Fibroblast of lung (primary cell): ENCODE results near the gene FKBP1A. TPM values are rescaled to one million over a fixed set of nuclear protein-coding genes. Genes with fewer than 3 reads are reported as not detected.

ENCODE experiments used
- DNase-seq, 2 donors: peaks; one replicate each; pipeline versions ENCODE4 v3.0.0 to v3.0.0-alpha.2; 2010; ENCODE audit warnings: low read depth in 2 of 2
- H2AFZ ChIP-seq: 2 replicates; pipeline ENCODE4 v1.5.1; 2012; ENCODE audit warnings: low read length, control low read depth, inconsistent platforms
- H3K27ac ChIP-seq: 2 replicates; pipeline ENCODE4 v1.5.1; 2011; ENCODE audit warnings: low read length, control low read depth; ENCODE audit not compliant: insufficient read depth
- H3K27me3 ChIP-seq: 2 replicates; pipeline ENCODE4 v1.5.1; 2011; ENCODE audit warnings: mild to moderate bottlenecking, low read length; ENCODE audit not compliant: control insufficient read depth, insufficient read depth
- H3K36me3 ChIP-seq: 2 replicates; pipeline ENCODE4 v1.5.1; 2011; ENCODE audit warnings: low read length; ENCODE audit not compliant: control insufficient read depth, insufficient read depth
- H3K4me1 ChIP-seq: 2 replicates; pipeline ENCODE4 v1.5.1; 2011; ENCODE audit warnings: low read length; ENCODE audit not compliant: control insufficient read depth, insufficient read depth; ENCODE audit errors: extremely low read depth
- H3K4me2 ChIP-seq: 2 replicates; pipeline ENCODE4 v1.5.1; 2011; ENCODE audit warnings: low read length, control low read depth; ENCODE audit not compliant: insufficient read depth; ENCODE audit errors: extremely low read depth
- H3K4me3 ChIP-seq, 4 experiments: fragments of 200-600 bp in 1 of 4; sonication (generic) in 1 of 4; replicated peaks in 1 of 4; 2 replicates each; pipeline ENCODE4 v1.5.1; 2011 to 2016; ENCODE audit warnings: low read length in 4 of 4, low read depth in 3 of 4, mild to moderate bottlenecking in 3 of 4, control low read depth in 2 of 4, inconsistent platforms in 1 of 4, mixed read lengths in 1 of 4; ENCODE audit not compliant: insufficient read depth in 1 of 4; ENCODE audit errors: control extremely low read depth in 1 of 4
- H3K79me2 ChIP-seq: 2 replicates; pipeline ENCODE4 v1.5.1; 2012; ENCODE audit warnings: mild to moderate bottlenecking, low read length, inconsistent platforms; ENCODE audit not compliant: control insufficient read depth, insufficient read depth
- H3K9ac ChIP-seq: 2 replicates; pipeline ENCODE4 v1.5.1; 2011; ENCODE audit warnings: mild to moderate bottlenecking, low read length, control low read depth; ENCODE audit not compliant: insufficient read depth
- H3K9me3 ChIP-seq: 2 replicates; pipeline ENCODE4 v1.5.1; 2012; ENCODE audit warnings: low read depth, low read length; ENCODE audit not compliant: control insufficient read depth, insufficient read depth
- H4K20me1 ChIP-seq: 2 replicates; pipeline ENCODE4 v1.5.1; 2011; ENCODE audit warnings: low read length; ENCODE audit not compliant: control insufficient read depth, insufficient read depth; ENCODE audit errors: extremely low read depth
- CTCF ChIP-seq, 2 donors: IDR thresholded peaks in 1 of 2; conservative IDR thresholded peaks in 1 of 2; 1 replicate in 1 of 2; 2 replicates in 1 of 2; pipeline ENCODE4 v1.5.1; 2011 to 2012; ENCODE audit warnings: low read length in 2 of 2, control low read depth in 1 of 2, inconsistent platforms in 1 of 2, low read depth in 1 of 2, mild to moderate bottlenecking in 1 of 2
- EZH2 ChIP-seq: IDR thresholded peaks from 2 replicates; pipeline ENCODE4 v1.5.1; 2012; ENCODE audit warnings: low read length, control low read depth, mild to moderate bottlenecking; ENCODE audit errors: missing control alignments
- polyA plus RNA-seq, 2 donors: library from polyadenylated mRNA; depleted of rRNA in 1 of 2; stranded (reverse) in 1 of 2; unstranded in 1 of 2; fragments of >200 nt; gene quantifications; 2 replicates each; pipeline ENCODE4 v1.2.1, GENCODE V29; 2011 to 2012; ENCODE audit warnings: missing spikeins in 1 of 2
- total RNA-seq: library from RNA; depleted of rRNA; stranded (reverse); fragments of >200 nt; gene quantifications from 2 replicates; pipeline ENCODE4 v1.2.1, GENCODE V29; 2014

The FKBP1A gene
- total and polyA plus RNA-seq, 2 donors (not counting 1 experiment from before 2014, with no cell fraction given), result 120 to 440 TPM

GRCh38 chr20:1336699-1337367 is 56.0 kb downstream of the FKBP1A start:
- no peak overlapping the region for H3K9ac ChIP-seq
- no peaks in the 10 kb centered on the region for H3K9me3 ChIP-seq
- H3K27me3 ChIP-seq, result no peaks in the 10 kb centered on the region
- H3K4me2 ChIP-seq, result peak overlapping the region; percentile 71
- peak in 1 of 2 donors; percentile 57 for DNase-seq
- H3K4me1 ChIP-seq, result peaks cover 15% of the 10 kb centered on the region
- H4K20me1 ChIP-seq, result no peaks in the 10 kb centered on the region
- H3K4me3 ChIP-seq, result no peak overlapping the region
- H3K79me2 ChIP-seq, result peaks cover under 1% of the 10 kb centered on the region
- H2AFZ ChIP-seq, result no peak overlapping the region
- peaks cover 2% of the 10 kb centered on the region for H3K36me3 ChIP-seq
- no peak for TF ChIP-seq EZH2
- no peak for TF ChIP-seq CTCF (conservative IDR thresholded peaks at IDR 0.05 in 1 of 2, IDR thresholded peaks at IDR 0.05 in 1 of 2; ENCODE audit: low read depth in 1 of 2, low read length in 2 of 2)
- no peak overlapping the region for H3K27ac ChIP-seq

GRCh38 chr20:1335961-1336698 is 56.7 kb downstream of the FKBP1A start:
- Histone ChIP-seq H3K27ac (no peak overlapping the region), H3K36me3 (peaks cover 2% of the 10 kb centered on the region), H3K9ac (no peak overlapping the region), H3K27me3 (no peaks in the 10 kb centered on the region), H3K4me2 (peak overlapping the region; percentile 71), H3K9me3 (no peaks in the 10 kb centered on the region), H3K4me3 (no peak overlapping the region), H2AFZ (no peak overlapping the region), H4K20me1 (no peaks in the 10 kb centered on the region), H3K4me1 (peaks cover 10% of the 10 kb centered on the region), H3K79me2 (peaks cover 3% of the 10 kb centered on the region)
- no peak for DNase-seq
- TF ChIP-seq EZH2, result no peak
- no peak for TF ChIP-seq CTCF (conservative IDR thresholded peaks at IDR 0.05 in 1 of 2, IDR thresholded peaks at IDR 0.05 in 1 of 2; ENCODE audit: low read depth in 1 of 2, low read length in 2 of 2)

- Histone ChIP-seq H3K27ac (no peak overlapping the region), H2AFZ (no peak overlapping the region), H3K27me3 (no peaks in the 10 kb centered on the region), H3K4me3 (no peak overlapping the region), H3K9ac (no peak overlapping the region), H3K4me2 (no peak overlapping the region), H3K4me1 (peaks cover 10% of the 10 kb centered on the region), H3K79me2 (peaks cover 9% of the 10 kb centered on the region), H3K36me3 (peaks cover 2% of the 10 kb centered on the region), H3K9me3 (no peaks in the 10 kb centered on the region), H4K20me1 (no peaks in the 10 kb centered on the region)
- TF ChIP-seq EZH2, result no peak
- peak in 1 of 2 donors; percentile 2 for TF ChIP-seq CTCF (conservative IDR thresholded peaks at IDR 0.05 in 1 of 2, IDR thresholded peaks at IDR 0.05 in 1 of 2; ENCODE audit: low read depth in 1 of 2, low read length in 2 of 2)
- no peak for DNase-seq
Measured at GRCh38 chr20:1334761-1335160, 58.1 kb downstream of the FKBP1A start.
